Right lung (tissue), 5 donors: ENCODE measurements around the gene RALA. TPM values are rescaled to one million over a fixed set of nuclear protein-coding genes. Genes with fewer than 3 reads are reported as not detected.

Experiments
- polyA plus RNA-seq, 5 donors: library from polyadenylated mRNA; unstranded; fragments of 120-200 nt; gene quantifications; one replicate each; pipeline versions ENCODE4 v1.2.1 to v1.2.3, GENCODE V29; 2013; ENCODE audit warnings: inconsistent platforms in 1 of 5, low replicate concordance in 1 of 5; ENCODE audit not compliant: insufficient read length in 5 of 5, insufficient read depth in 1 of 5

The RALA gene
- polyA plus RNA-seq, 5 donors = 78.9 to 109 (median 88.7) TPM

Other genes starting within 250 kb of the RALA start
- gene YAE1, start 57.2 kb upstream of the RALA start, polyA plus RNA-seq = 10 to 100 TPM; 41.0 to 58.8 (median 58.2) TPM